ENCODE results near the gene ST7L.

- no peak for TF ChIP-seq EP300 (IDR thresholded peaks at IDR 0.05)
- no peak for TF ChIP-seq CTCF (IDR thresholded peaks at IDR 0.05)
- TF ChIP-seq POLR2A (IDR thresholded peaks at IDR 0.05) = no peak
Observed at GRCh38 chr1:112478314-112478713, 140.6 kb downstream of the ST7L start.
